ENCODE data around the gene MOB1A. TPM values are rescaled to one million over a fixed set of nuclear protein-coding genes. Genes with fewer than 3 reads are reported as not detected.

Gene MOB1A
- total RNA-seq, 1 donor, result 159 TPM

GRCh38 chr2:74174909-74175308 is 3.8 kb downstream of the MOB1A start:
- H3K4me3 ChIP-seq (ENCODE audit: low read depth, low read length), result no peak overlapping the region
- no peak for DNase-seq (ENCODE audit: low read depth)
- TF ChIP-seq CTCF (IDR thresholded peaks at IDR 0.05; ENCODE audit: insufficient read depth, low read length), result no peak

GRCh38 chr2:74168739-74169138 is 9.9 kb downstream of the MOB1A start:
- no peak overlapping the region for H3K4me3 ChIP-seq (ENCODE audit: low read depth, low read length)
- no peak for DNase-seq (ENCODE audit: low read depth)
- no peak for TF ChIP-seq CTCF (IDR thresholded peaks at IDR 0.05; ENCODE audit: insufficient read depth, low read length)

- no peak overlapping the region for H3K4me3 ChIP-seq (ENCODE audit: low read depth, low read length)
- no peak for DNase-seq (ENCODE audit: low read depth)
These were observed 13.9 kb downstream of the MOB1A start for GRCh38 chr2:74164761-74165160.

GRCh38 chr2:74162951-74163350 is 15.7 kb downstream of the MOB1A start:
- no peak for DNase-seq (ENCODE audit: low read depth)
- no peak for TF ChIP-seq CTCF (IDR thresholded peaks at IDR 0.05; ENCODE audit: insufficient read depth, low read length)
- no peak overlapping the region for H3K4me3 ChIP-seq (ENCODE audit: low read depth, low read length)

More at GRCh38 chr2:74164761-74165160, 13.9 kb downstream of the MOB1A start:
- TF ChIP-seq CTCF (IDR thresholded peaks at IDR 0.05; ENCODE audit: insufficient read depth, low read length), result no peak

- no peak for DNase-seq (ENCODE audit: low read depth)
- no peak for TF ChIP-seq CTCF (IDR thresholded peaks at IDR 0.05; ENCODE audit: insufficient read depth, low read length)
- no peak overlapping the region for H3K4me3 ChIP-seq (ENCODE audit: low read depth, low read length)
These were observed 22.8 kb downstream of the MOB1A start for GRCh38 chr2:74155830-74156229.

GRCh38 chr2:74152954-74153353 is 25.7 kb downstream of the MOB1A start:
- no peak for TF ChIP-seq CTCF (IDR thresholded peaks at IDR 0.05; ENCODE audit: insufficient read depth, low read length)
- DNase-seq (ENCODE audit: low read depth), result no peak
- no peak overlapping the region for H3K4me3 ChIP-seq (ENCODE audit: low read depth, low read length)

- TF ChIP-seq CTCF (IDR thresholded peaks at IDR 0.05; ENCODE audit: insufficient read depth, low read length), result no peak
- no peak overlapping the region for H3K4me3 ChIP-seq (ENCODE audit: low read depth, low read length)
- DNase-seq (ENCODE audit: low read depth), result no peak
These were observed 28.9 kb downstream of the MOB1A start for GRCh38 chr2:74149570-74150319.

Data from fibroblast of the aortic adventitia (primary cell).